GM19043 (cell line): ENCODE measurements around the gene TGFBR2.

Source experiments
- ATAC-seq: cut with Tn5 transposase; IDR thresholded peaks from one replicate; pipeline ENCODE4 v1.9.1; 2021; ENCODE audit warnings: low read depth; ENCODE audit not compliant: unreplicated experiment

The TGFBR2 gene

GRCh38 chr3:30633718-30634117 lies 27.3 kb downstream of the TGFBR2 start:
- no peak for ATAC-seq

DNA sequence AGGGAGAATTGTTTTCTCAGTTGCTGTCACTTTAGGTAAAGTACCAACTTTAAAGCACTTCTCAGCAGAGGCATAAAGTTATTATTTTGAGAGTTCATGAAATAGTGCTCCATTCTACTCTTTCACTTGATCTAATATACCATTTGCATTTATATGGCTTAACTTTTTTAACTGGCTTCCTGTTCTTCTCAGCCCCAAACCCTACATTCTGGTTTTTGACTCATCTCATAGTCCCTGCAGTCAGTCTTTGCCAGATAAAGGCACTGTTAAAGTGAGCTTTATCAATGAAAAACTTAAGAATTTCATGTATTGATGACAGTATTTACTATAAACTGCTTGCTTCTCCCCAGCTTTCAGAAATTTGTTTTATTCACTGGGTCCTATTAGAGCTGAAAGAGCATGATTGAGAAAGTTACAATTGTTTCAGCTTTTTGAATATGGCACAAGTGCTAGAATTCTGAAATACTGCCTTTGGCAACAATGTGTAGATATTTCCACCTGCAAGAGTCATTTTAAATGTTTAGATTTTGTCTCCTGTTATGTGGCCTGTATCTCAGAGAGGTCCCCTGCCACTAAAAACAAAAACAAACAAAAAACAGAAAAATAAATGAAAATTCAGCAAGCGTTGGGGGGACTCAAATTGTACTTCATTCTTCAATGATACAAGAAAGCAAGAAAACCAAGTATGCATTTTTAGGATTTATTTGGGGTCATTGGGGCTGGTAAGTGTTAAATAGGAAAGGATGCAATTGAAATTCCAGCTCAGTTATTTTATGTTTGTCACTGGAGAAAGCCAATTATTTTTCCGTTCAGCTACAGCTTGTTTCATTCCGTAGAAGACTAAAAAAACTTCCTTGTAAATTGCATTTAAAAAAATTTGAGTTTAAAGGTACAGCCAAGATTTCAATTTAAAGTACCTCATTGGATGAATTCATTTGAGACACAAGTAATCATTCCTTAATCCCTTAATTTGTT lies 28.6 kb downstream of the TGFBR2 start:
- ATAC-seq: no peak

GRCh38 chr3:30637310-30638219 lies 31.2 kb downstream of the TGFBR2 start:
- ATAC-seq: no peak

DNA sequence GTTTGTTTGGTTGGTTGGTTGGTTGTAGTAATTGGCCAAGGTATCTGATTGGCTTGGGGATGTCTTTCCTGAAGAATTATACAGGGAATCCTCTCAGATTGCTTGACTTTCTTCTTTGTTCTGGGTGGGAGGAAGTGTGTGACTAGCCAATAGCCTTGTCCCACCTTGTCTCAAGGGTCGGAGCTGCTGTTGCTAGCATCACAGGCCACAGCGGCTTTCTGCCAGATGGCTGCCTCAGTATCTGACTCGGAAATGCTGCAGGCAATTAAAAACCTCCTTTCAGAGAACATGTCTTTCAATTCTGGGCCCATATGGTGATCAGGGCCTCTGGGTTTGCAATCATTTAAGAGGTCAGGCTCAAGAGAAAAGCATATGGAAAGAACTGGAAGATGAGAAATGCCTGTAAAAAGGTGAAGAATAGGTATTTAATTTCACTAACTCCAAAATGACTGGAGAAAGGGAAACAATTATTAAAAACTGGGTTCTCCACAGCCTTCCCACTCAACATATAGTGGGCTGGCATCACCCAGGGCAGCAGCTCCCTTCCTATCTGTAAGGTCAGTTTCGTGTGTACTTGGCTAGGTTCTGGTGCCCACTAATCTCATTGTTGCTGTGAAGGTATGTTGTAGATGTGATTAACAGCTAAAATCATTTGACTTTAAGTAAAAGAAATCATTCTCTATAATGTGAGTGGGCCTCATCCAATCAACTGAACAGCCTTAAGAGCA lies 32.4 kb downstream of the TGFBR2 start:
- ATAC-seq: no peak

DNA sequence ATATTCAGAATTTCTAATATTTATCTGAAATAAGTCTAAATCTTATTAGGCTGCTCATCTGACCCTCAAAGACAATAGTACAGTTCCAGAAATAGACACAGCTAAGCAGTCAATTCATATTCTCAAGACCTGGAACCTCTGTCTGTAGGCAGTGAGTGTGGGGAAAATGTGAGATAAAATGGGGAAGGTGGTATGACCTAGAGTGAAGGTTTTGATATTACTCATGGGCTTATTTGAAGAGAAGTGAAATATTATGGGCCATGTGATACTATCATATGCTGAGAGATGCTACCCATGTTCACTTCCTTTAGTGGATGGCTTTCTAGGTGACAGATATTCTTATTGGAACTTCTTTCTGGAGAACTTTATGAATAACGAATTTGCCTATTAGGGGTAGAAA lies 33.5 kb downstream of the TGFBR2 start:
- ATAC-seq: peak; percentile 63

- no peak for ATAC-seq
These were observed 34.5 kb downstream of the TGFBR2 start for GRCh38 chr3:30640851-30641250.

DNA sequence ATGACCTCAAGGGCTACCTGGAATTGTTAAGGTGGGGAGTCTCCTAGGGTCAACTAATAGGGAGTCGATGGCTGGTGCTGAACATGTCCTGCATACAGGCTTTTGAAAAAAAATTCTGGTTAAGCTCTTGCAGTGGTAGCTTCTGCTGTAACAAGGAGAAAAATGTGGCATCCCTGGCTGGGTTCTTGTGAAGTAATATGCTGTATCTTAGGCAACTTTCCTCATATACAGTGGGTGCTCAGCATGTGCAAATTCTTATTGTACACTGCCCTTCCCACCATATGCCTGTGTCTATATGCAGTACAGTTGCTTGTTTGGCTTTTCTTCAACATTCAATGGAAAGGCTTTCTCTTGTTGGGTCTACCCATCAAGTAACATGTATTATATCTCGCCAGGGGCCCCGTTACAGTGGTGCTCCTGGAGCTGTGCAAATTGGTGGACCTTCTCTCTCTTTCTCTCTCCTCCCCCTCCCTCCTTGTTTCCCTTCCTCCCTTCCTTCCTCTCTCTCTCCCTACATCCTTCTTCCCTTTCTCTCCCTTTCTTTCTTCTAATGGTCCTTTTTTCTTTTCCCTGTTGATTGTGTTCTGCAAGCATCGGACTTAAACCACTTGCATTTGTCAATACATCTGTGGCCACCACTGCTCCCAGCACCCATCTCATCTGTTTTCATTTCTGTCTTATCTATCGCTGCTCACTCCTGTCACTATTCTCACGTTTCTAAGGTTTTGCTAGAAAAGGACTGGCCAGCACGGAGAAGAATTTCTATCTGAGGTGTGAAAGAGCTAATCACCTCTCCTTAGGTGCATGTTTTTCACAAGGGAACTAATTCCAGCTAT lies 35.2 kb downstream of the TGFBR2 start:
- ATAC-seq: no peak

- ATAC-seq: no peak
These were observed 36.5 kb downstream of the TGFBR2 start for GRCh38 chr3:30642849-30643361.

DNA sequence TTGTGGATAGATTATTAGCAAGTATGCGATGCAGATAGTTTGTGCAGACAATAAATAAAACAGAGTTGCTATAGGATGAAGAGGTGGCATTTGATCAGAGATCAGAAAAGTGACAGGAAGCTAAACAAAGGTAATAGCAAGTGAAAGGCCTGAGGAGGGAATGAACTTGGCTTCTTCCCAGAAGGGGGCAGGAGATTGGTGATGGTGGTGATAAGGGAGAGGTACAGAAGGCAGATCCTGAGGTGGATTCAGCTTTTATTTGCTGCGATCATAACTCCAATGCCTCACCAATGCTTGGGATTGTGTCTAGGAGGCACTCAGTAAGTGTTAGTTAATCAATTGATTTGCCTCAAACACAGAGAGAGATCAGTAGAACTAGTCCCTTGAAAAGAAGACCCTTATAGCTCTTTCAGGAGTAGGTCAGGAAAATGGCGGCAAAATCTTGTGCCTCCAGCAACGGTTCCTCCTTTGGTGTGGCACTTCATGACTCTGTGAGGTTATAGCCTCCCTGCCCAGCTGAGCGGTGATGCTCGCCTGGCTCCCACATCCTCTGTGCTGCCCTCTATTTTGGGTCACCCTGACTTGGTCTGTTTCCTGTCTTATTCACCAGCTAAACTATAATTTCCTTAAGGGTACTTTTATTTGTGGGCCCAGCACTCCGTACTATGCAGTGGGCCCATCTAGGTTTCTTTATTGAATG lies 37.5 kb downstream of the TGFBR2 start:
- no peak for ATAC-seq

DNA sequence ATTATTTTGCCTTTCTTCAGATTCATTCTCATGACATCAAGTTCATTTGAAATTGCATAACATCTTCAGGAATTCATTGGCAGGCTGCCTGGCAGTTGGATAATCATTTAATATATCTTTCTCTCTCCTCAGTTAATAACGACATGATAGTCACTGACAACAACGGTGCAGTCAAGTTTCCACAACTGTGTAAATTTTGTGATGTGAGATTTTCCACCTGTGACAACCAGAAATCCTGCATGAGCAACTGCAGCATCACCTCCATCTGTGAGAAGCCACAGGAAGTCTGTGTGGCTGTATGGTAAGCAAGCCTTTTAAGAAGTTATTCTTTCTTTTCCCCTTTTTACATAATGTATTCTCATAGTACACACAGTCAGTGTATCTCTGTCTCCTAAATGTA lies 38.2 kb downstream of the TGFBR2 start:
- peak; percentile 65 for ATAC-seq

- no peak for ATAC-seq
These were observed 38.7 kb downstream of the TGFBR2 start for GRCh38 chr3:30645077-30645476.

DNA sequence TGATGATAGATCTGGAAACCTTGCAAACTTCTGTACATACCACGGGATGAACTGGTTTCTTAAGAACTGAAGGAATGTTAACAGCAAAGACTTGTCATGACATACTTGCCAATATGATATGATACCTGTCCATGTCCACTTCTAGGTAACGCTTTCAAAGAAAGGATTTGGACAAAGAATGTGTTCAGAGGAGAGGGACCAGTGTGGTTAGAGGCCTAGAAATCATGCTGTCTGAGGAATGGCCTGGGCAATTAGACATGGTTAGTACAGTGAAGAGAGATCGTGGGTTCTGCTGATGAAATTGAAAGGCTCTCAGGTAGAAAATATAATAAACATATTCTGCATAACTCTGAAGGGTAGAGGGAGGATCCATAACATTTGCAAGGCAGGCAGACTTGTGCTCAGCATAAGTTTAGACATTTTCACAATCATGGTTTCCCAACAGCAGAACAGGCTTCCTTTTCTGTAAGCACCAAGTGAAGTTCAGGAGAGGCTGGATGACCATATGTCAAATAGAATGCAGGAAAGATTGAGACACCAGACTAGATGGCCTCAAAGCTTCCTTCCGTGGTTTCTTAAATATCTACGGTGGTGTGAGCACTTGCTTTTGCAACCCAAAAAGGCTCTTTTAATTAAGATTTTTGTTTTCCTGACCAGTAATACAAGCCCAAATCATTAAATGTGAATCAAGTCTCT lies 39.9 kb downstream of the TGFBR2 start:
- ATAC-seq: no peak

DNA sequence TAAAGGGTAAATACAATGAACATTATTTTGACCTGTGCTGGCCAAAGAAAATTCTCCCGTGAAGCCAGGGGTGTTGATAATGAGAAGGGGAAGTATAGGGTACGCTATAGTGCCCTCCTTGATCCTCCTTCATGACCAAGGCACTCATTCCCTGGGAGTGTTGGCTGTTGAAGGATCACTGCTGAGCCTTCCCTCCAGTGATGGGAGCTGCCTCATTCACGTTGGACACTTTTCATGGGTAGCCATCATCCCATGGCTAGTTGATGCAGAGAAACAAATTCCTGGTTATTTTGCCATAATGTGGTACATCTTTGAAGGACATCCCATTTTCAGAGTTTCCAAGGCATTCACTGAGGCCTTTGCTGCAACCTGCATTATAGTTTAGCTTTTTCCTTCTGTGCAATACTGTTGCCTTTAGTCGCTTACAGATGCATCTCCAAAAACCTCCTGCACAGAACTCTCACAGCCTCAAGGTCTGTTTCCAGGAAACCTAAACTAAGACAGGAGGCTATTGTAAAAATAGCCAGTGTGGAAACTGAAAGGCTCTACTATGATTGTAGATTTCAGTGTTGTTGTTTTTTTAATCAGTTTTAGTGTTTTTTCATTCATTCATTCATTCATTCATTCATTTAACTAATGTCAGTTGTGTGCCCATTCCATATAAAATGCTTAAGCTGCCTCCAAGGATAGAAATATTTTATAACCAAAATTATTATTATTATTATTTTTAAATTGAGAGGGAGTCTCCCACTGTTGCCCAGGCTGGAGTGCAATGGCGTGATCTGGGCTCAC lies 40.8 kb downstream of the TGFBR2 start:
- ATAC-seq: no peak

DNA sequence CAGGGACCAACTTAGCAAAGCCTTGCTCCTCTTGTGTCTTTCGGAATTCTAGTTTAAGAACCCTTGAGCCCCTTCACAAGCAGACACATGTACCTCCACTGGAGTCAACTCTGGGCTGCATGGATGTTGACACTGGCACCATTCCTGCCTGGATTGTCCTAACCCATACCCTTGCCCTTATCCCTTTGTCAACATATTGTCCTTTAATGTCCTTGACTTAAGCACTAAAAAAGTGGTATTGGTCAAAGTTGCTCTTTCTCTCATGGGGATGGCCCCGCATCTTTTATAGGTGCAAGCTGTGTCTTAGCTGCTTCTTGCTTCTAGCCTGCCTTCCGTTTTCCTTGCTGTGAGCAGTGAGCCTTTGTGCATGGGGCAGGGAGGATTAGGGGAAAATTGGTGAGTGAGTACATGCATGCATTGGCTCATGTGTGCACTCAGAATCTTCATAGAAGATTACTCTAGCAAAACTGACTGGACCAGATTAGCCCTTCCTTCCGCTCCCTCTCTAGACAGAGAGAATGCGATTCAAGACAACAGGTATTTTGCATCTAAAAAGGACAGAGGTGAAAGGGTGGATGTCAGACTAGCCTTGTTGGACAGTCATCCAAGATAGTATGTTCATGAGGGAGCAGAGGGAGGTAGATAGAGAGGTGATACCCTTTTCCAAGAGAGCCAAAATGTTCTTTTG lies 42.4 kb downstream of the TGFBR2 start:
- ATAC-seq: no peak

GRCh38 chr3:30649572-30650318 lies 43.3 kb downstream of the TGFBR2 start:
- peak; percentile 44 for ATAC-seq

GRCh38 chr3:30650348-30650995 lies 44.1 kb downstream of the TGFBR2 start:
- ATAC-seq: no peak
